OCI-M2 (cell line): Measurements from ENCODE around the gene ASB1.

Experiments used
- DNase-seq: peaks from one replicate; lab custom pipeline; 2025; ENCODE audit not compliant: unreplicated experiment; lab: John Stamatoyannopoulos, UW

The ASB1 gene

GRCh38 chr2:238422285-238422684 lies 4.4 kb upstream of the ASB1 start:
- DNase-seq, result no peak

GRCh38 chr2:238422940-238423339 lies 3.8 kb upstream of the ASB1 start:
- no peak for DNase-seq

- DNase-seq, result no peak
Measured at GRCh38 chr2:238423561-238424312, 3.0 kb upstream of the ASB1 start.

- DNase-seq, result no peak
Measured at GRCh38 chr2:238424313-238424700, 2.4 kb upstream of the ASB1 start.

GRCh38 chr2:238425505-238425978 lies 1.2 kb upstream of the ASB1 start:
- no peak for DNase-seq

GRCh38 chr2:238425979-238426567 lies 654 bp upstream of the ASB1 start:
- DNase-seq, result no peak

- DNase-seq, result no peak
Measured at GRCh38 chr2:238427435-238428162, 872 bp downstream of the ASB1 start.

- no peak for DNase-seq
Measured at GRCh38 chr2:238428866-238429265, 2.1 kb downstream of the ASB1 start.

GRCh38 chr2:238430781-238431180 lies 4.1 kb downstream of the ASB1 start:
- no peak for DNase-seq

- no peak for DNase-seq
Measured at GRCh38 chr2:238431456-238431855, 4.7 kb downstream of the ASB1 start.

GRCh38 chr2:238433300-238433915 lies 6.7 kb downstream of the ASB1 start:
- no peak for DNase-seq

GRCh38 chr2:238433941-238434845 lies 7.5 kb downstream of the ASB1 start:
- no peak for DNase-seq

GRCh38 chr2:238434846-238435751 lies 8.4 kb downstream of the ASB1 start:
- DNase-seq, result no peak

- DNase-seq, result no peak
Measured at GRCh38 chr2:238435752-238436096, 9.0 kb downstream of the ASB1 start.

GRCh38 chr2:238438856-238439849 lies 12.4 kb downstream of the ASB1 start:
- DNase-seq, result no peak

GRCh38 chr2:238439917-238440316 lies 13.2 kb downstream of the ASB1 start:
- no peak for DNase-seq

- DNase-seq, result no peak
Measured at GRCh38 chr2:238440331-238440730, 13.6 kb downstream of the ASB1 start.

GRCh38 chr2:238440767-238441166 lies 14.0 kb downstream of the ASB1 start:
- DNase-seq, result no peak
